Epithelial cell of proximal tubule (primary cell): ENCODE results near the gene CAPN1. TPM values are rescaled to one million over a fixed set of nuclear protein-coding genes. Genes with fewer than 3 reads are reported as not detected.

Source experiments
- DNase-seq: peaks from one replicate; pipeline ENCODE4 v3.0.0-alpha.2; 2011; ENCODE audit warnings: low read depth
- H3K4me3 ChIP-seq: 2 replicates; pipeline ENCODE4 v1.5.1; 2011; ENCODE audit warnings: low read depth, mild to moderate bottlenecking, low read length
- CTCF ChIP-seq: conservative IDR thresholded peaks from 2 replicates; pipeline ENCODE4 v1.5.1; 2012; ENCODE audit warnings: low read depth, mild to moderate bottlenecking, low read length
- total RNA-seq: library from RNA; depleted of rRNA; stranded (reverse); fragments of >200 nt; gene quantifications from 2 replicates; pipeline ENCODE4 v1.2.3, GENCODE V29; 2015

Gene CAPN1
- total RNA-seq, 1 donor from 2014 or later, result 360 TPM

- H3K4me3 ChIP-seq, result no peak overlapping the region
- TF ChIP-seq CTCF, result no peak
- DNase-seq, result no peak
Observed at GRCh38 chr11:65260302-65260701, 78.6 kb downstream of the CAPN1 start.

- TF ChIP-seq CTCF, result no peak
- peak overlapping the region; percentile 86 for H3K4me3 ChIP-seq
- no peak for DNase-seq
Observed at GRCh38 chr11:65260756-65261590, 79.2 kb downstream of the CAPN1 start.

Other genes starting within 250 kb of the CAPN1 start
- not detected in 2 replicates for gene GPHA2, start 246.0 kb upstream of the CAPN1 start, total RNA-seq
- gene MAJIN, start 209.8 kb upstream of the CAPN1 start, total RNA-seq, result not detected in 2 replicates
- gene BATF2, start 185.0 kb upstream of the CAPN1 start, total RNA-seq, result 0.35 and 1.1 TPM in 2 replicates
- 151 and 169 TPM in 2 replicates for gene ARL2, start 167.8 kb upstream of the CAPN1 start, total RNA-seq
- 16.5 and 18.5 TPM in 2 replicates for gene SNX15, start 154.5 kb upstream of the CAPN1 start, total RNA-seq
- gene SAC3D1, start 140.7 kb upstream of the CAPN1 start, total RNA-seq, result 49.0 and 50.6 TPM in 2 replicates
- gene NAALADL1, start 123.4 kb upstream of the CAPN1 start, total RNA-seq, result 14.7 and 27.9 TPM in 2 replicates
- 32.0 and 45.4 TPM in 2 replicates for gene CDCA5, start 97.9 kb upstream of the CAPN1 start, total RNA-seq
- 59.0 and 61.1 TPM in 2 replicates for gene ZFPL1, start 97.7 kb upstream of the CAPN1 start, total RNA-seq
- gene VPS51, start 85.7 kb upstream of the CAPN1 start, total RNA-seq, result 227 and 342 TPM in 2 replicates
- 32.9 and 52.5 TPM in 2 replicates for gene TM7SF2, start 70.1 kb upstream of the CAPN1 start, total RNA-seq
- gene ZNHIT2, start 64.2 kb upstream of the CAPN1 start, total RNA-seq, result 31.9 and 37.1 TPM in 2 replicates
- 535 and 1,041 TPM in 2 replicates for gene FAU, start 59.8 kb upstream of the CAPN1 start, total RNA-seq
- gene MRPL49, start 59.6 kb upstream of the CAPN1 start, total RNA-seq, result 77.5 and 126 TPM in 2 replicates
- gene SYVN1, start 47.4 kb upstream of the CAPN1 start, total RNA-seq, result 10.8 and 14.8 TPM in 2 replicates
- gene SPDYC, start 11.7 kb upstream of the CAPN1 start, total RNA-seq, result not detected in 2 replicates
- gene POLA2, start 80.0 kb downstream of the CAPN1 start, total RNA-seq, result 30.2 and 42.9 TPM in 2 replicates
- 18.6 and 23.1 TPM in 2 replicates for gene CDC42EP2, start 132.9 kb downstream of the CAPN1 start, total RNA-seq
- gene DPF2, start 151.9 kb downstream of the CAPN1 start, total RNA-seq, result 34.9 and 44.1 TPM in 2 replicates
- 0.75 and 1.2 TPM in 2 replicates for gene TIGD3, start 172.8 kb downstream of the CAPN1 start, total RNA-seq
- 0.29 and 1.2 TPM in 2 replicates for gene SLC25A45, start 200.7 kb downstream of the CAPN1 start, total RNA-seq
- gene FRMD8, start 204.7 kb downstream of the CAPN1 start, total RNA-seq, result 43.5 and 49.5 TPM in 2 replicates
- 6.4 and 27.0 TPM in 2 replicates for gene NEAT1, start 240.9 kb downstream of the CAPN1 start, total RNA-seq